ENCODE results near the gene HBS1L. TPM values are rescaled to one million over a fixed set of nuclear protein-coding genes. Genes with fewer than 3 reads are reported as not detected.

HBS1L gene
- polyA plus RNA-seq, 1 donor (not counting 4 experiments of a cell fraction or from before 2014, with no cell fraction given) = 61.6 TPM

DNA sequence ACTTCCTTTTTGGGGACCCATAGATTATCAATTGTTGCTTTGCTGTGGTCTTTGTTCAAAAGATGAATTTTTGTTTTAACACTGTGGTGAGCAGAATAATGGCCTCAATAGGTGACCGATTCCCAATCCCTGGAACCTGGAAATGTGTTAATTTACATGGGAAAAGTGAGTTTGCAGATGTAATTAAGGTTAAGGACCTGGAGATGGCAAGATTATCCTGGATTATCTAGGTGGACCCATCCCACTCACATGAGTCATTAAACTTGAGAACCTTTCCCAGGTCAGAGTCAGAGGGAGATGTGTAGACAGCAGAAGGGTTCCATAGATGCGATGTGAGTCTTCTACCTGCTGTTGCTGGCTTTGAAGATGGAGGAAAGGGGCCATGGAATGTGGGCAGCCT, 36.2 kb upstream of the HBS1L start:
- H3K27me3 ChIP-seq (ENCODE audit: control insufficient read depth, extremely low read depth, insufficient read depth, low read length) = peaks cover 2% of the 10 kb centered on the region
- no peaks in the 10 kb centered on the region for H3K9me1 ChIP-seq (ENCODE audit: control insufficient read depth, extremely low read depth, insufficient read depth, low read length)
- H2AFZ ChIP-seq (ENCODE audit: control insufficient read depth, low read length) = no peak overlapping the region
- peaks cover 4% of the 10 kb centered on the region for H3K4me1 ChIP-seq (ENCODE audit: control insufficient read depth, extremely low read depth, insufficient read depth, low read length)
- FAIRE-seq (no peak), DNase-seq (ENCODE audit: low read depth, low spot score) (no peak)
- TF ChIP-seq, protein P1, sequence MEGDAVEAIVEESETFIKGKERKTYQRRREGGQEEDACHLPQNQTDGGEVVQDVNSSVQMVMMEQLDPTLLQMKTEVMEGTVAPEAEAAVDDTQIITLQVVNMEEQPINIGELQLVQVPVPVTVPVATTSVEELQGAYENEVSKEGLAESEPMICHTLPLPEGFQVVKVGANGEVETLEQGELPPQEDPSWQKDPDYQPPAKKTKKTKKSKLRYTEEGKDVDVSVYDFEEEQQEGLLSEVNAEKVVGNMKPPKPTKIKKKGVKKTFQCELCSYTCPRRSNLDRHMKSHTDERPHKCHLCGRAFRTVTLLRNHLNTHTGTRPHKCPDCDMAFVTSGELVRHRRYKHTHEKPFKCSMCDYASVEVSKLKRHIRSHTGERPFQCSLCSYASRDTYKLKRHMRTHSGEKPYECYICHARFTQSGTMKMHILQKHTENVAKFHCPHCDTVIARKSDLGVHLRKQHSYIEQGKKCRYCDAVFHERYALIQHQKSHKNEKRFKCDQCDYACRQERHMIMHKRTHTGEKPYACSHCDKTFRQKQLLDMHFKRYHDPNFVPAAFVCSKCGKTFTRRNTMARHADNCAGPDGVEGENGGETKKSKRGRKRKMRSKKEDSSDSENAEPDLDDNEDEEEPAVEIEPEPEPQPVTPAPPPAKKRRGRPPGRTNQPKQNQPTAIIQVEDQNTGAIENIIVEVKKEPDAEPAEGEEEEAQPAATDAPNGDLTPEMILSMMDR (optimal IDR thresholded peaks at IDR 0.05 in 1 of 3, IDR thresholded peaks at IDR 0.05 in 1 of 3, conservative IDR thresholded peaks at IDR 0.05 in 1 of 3; ENCODE audit: extremely low read depth in 1 of 3, insufficient read depth in 2 of 3, low read length in 3 of 3) = no peak
- TF ChIP-seq EZH2 (IDR thresholded peaks at IDR 0.05; ENCODE audit: low read length) = no peak
- H3K4me2 ChIP-seq (ENCODE audit: control insufficient read depth, extremely low read depth, insufficient read depth, low read depth, low read length) = no peak overlapping the region
- H3K9me3 ChIP-seq (ENCODE audit: control insufficient read depth, low read depth, low read length) = no peaks in the 10 kb centered on the region
- H3K4me3 ChIP-seq (ENCODE audit: control insufficient read depth in 2 of 3, extremely low read depth in 1 of 3, insufficient read depth in 2 of 3, low read depth in 1 of 3, low read length in 3 of 3) = no peak overlapping the region
- no peaks in the 10 kb centered on the region for H3K79me2 ChIP-seq (ENCODE audit: control insufficient read depth, insufficient read depth, low read length)
- no peaks in the 10 kb centered on the region for H4K20me1 ChIP-seq (ENCODE audit: control insufficient read depth, extremely low read depth, insufficient read depth, low read length)
- H3K27ac ChIP-seq (ENCODE audit: control insufficient read depth, insufficient read depth, low read length) = no peak overlapping the region
- no peaks in the 10 kb centered on the region for H3K36me3 ChIP-seq (ENCODE audit: control insufficient read depth in 2 of 2, extremely low read depth in 1 of 2, insufficient read depth in 2 of 2, low read length in 2 of 2)
- no peak overlapping the region for H3K9ac ChIP-seq (ENCODE audit: control insufficient read depth, extremely low read depth, insufficient read depth, low read length)
- dilution Hi-C loops (cut with MboI; ENCODE audit: extremely low pct_ligation_motif_present, low sequenced_read_pairs) = no loop called here

GRCh38 chr6:135089901-135090300, 35.3 kb upstream of the HBS1L start:
- H3K4me2 ChIP-seq (ENCODE audit: control insufficient read depth, extremely low read depth, insufficient read depth, low read depth, low read length) = no peak overlapping the region
- dilution Hi-C loops (cut with MboI; ENCODE audit: extremely low pct_ligation_motif_present, low sequenced_read_pairs) = no loop called here
- no peak overlapping the region for H3K4me3 ChIP-seq (ENCODE audit: control insufficient read depth in 2 of 3, extremely low read depth in 1 of 3, insufficient read depth in 2 of 3, low read depth in 1 of 3, low read length in 3 of 3)
- H2AFZ ChIP-seq (ENCODE audit: control insufficient read depth, low read length) = no peak overlapping the region
- peaks cover 4% of the 10 kb centered on the region for H3K4me1 ChIP-seq (ENCODE audit: control insufficient read depth, extremely low read depth, insufficient read depth, low read length)
- H3K9me3 ChIP-seq (ENCODE audit: control insufficient read depth, low read depth, low read length) = no peaks in the 10 kb centered on the region
- no peak overlapping the region for H3K9ac ChIP-seq (ENCODE audit: control insufficient read depth, extremely low read depth, insufficient read depth, low read length)
- no peaks in the 10 kb centered on the region for H3K79me2 ChIP-seq (ENCODE audit: control insufficient read depth, insufficient read depth, low read length)
- no peak for DNase-seq (ENCODE audit: low read depth, low spot score)
- H3K36me3 ChIP-seq (ENCODE audit: control insufficient read depth in 2 of 2, extremely low read depth in 1 of 2, insufficient read depth in 2 of 2, low read length in 2 of 2) = no peaks in the 10 kb centered on the region
- H3K27ac ChIP-seq (ENCODE audit: control insufficient read depth, insufficient read depth, low read length) = no peak overlapping the region
- TF ChIP-seq, protein P1 (optimal IDR thresholded peaks at IDR 0.05 in 1 of 3, IDR thresholded peaks at IDR 0.05 in 1 of 3, conservative IDR thresholded peaks at IDR 0.05 in 1 of 3; ENCODE audit: extremely low read depth in 1 of 3, insufficient read depth in 2 of 3, low read length in 3 of 3) = no peak
- no peak for TF ChIP-seq EZH2 (IDR thresholded peaks at IDR 0.05; ENCODE audit: low read length)
- peaks cover 2% of the 10 kb centered on the region for H3K27me3 ChIP-seq (ENCODE audit: control insufficient read depth, extremely low read depth, insufficient read depth, low read length)
- no peaks in the 10 kb centered on the region for H3K9me1 ChIP-seq (ENCODE audit: control insufficient read depth, extremely low read depth, insufficient read depth, low read length)
- no peak for FAIRE-seq
- no peaks in the 10 kb centered on the region for H4K20me1 ChIP-seq (ENCODE audit: control insufficient read depth, extremely low read depth, insufficient read depth, low read length)

Data from keratinocyte (primary cell).